HG03039 (cell line): ENCODE results near the gene FSTL4.

Experiments
- ATAC-seq: cut with Tn5 transposase; IDR thresholded peaks from one replicate; pipeline ENCODE4 v1.9.1; 2021; ENCODE audit warnings: mild to moderate bottlenecking, moderate library complexity; ENCODE audit not compliant: unreplicated experiment

FSTL4 gene

DNA sequence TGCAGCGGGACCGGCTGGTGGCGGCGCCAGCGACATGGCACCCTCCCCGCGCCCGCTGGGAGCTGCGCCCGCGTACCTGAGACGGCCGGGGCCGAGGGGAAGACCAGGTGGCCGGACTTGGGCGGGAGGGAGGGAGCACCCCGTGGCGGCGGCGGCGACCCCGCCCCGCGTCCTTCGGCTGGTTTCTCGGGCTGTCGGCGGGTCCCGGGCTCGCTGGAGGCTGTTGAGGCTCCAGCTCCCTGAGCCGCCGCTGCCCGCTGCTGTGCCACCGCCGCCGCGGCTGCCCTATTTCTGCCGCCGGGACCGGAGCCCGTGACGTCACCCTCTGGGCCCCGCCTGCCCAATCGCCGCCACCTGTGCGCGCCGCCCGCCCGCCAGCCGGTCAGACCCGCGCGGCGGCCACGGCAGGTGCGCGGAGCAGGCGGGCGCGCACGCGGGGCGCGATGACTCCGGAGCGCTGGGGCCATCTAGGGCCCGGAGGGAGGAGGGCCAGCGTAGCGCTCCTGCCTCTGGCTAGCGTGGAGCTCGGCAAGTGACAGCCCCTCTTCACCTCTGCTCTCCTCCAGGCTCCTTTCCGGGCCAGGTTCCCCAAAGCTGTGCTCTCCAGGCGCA, at the start of gene FSTL4:
TSS of gene FSTL4 (minus strand) at position 293 of the 612 bp plus-strand sequence.
- ATAC-seq, result no peak

DNA sequence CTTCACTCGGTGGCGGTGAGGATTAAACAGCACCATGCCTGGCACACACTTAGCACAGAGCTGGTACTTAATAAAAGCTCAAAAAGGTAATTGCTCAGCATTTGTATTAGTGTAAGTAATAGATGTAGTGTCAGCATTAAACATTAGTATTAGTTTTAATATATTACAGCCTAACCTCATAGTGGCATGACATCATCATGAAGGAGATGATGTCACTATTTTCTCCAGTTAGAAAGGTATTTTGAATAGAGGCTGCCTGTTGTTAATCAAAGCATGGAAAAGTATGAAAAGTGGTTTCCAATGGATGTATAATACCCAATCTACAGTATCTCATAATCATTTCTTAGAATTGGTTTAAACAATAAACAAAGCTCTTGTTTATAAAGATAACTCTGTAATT, 49.0 kb upstream of the FSTL4 start:
- ATAC-seq, result no peak

DNA sequence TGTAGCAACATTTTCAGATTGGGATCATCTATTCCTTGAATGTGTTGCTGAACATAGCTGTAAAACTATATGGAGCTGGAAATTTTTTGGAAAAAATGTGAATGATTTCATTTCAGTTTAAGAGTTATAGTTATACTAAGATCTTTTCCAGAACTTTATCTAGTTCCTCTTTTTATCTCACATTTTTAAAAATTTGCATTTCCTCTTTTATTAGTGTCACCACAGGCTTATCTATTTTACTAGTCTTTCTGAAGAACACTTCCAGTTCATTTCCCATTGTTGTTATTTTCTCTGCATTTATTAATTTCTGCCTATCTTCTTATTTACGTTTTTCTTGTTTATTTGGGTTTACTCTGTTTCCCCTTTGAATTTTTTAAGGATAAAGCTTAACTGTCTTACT, 46.0 kb upstream of the FSTL4 start:
- ATAC-seq, result no peak

DNA sequence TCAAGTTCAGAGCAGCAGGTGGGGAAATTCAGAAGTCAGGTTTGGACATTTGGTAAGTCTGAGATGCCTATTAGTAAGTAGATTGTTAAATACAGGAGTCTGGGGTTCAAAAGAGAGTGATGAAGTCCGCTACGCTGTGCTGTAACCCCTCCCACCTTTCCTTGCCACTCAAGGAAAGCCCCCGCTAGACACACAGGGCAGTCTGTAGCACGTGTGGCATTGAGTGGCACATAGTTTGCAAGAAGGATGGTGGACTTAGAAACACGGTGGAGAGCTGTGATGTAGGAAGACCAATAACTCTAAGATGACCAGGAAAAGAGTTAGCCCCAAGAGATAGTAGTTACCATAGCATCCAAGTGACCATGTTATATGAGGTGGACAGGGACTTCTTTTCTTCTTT, 44.7 kb upstream of the FSTL4 start:
- ATAC-seq, result no peak

DNA sequence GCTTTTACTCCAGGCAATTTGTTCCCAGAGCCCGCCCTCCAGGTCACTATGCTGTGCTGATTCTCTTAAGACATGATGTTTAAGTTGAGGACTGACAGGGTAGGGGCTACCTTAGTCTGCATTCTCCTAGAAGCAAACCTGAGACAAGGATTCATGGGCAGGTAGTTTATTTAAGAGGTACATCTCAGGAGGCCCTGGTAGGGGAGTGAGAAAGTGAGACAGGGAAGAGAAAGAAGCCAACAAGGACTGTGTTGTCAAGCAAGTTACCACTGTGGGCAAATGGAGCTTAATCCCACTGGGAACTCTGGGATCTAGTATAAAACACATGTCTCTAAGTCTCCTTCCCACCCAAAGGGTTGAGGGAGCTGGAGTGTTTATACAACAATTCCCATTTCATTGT, 43.6 kb upstream of the FSTL4 start:
- no peak for ATAC-seq

DNA sequence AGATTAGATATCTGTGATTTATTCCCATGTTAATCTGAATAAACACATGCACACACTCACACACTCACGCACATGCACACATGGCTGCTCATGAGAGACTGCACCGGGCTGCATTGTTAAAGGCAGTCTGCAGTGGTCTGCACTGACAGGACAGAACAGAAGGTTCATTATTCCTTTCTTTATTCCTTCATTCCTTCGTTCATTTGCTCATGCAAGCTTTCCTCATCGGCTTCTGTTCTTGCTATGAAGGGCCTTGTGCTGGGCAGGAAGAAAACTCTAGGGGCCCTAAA, 41.4 kb upstream of the FSTL4 start:
- ATAC-seq, result no peak

DNA sequence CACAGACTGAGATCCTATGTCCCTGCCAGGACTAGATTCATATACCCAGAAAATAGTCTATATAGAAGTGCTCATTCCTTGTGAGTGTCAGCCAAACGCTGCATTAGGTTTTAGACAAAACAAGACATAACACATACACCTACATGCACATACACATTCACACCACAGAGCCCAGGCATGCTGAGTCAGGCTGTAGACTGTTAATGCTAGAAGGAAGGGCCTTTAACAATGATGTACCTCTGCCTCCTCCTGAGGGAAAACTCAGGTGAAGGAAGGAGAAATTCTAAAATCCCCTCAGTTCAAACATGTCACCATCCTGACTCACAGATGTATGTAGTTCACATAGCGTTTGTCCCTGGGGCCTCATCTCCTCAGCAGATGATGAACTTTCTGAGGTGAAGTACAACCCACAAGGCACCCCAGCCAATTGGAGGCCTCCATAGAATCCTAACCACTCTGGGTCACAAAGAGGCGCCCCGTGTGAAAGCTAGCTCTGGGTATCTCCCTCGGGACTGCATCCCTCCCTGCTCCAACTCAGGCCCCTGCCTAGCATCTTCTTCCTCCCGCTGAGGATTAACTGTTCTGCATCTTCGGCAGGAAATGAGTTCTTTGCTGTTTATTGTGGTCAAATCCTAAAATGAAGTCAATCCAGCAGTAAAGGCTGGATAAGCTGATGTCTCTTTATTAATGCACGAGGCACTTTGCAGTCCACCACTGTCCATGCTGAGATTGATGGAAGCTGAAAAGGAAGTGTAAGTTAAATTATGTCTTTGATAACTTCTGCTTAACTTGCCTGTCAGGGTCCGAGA, 40.8 kb upstream of the FSTL4 start:
- ATAC-seq, result no peak

DNA sequence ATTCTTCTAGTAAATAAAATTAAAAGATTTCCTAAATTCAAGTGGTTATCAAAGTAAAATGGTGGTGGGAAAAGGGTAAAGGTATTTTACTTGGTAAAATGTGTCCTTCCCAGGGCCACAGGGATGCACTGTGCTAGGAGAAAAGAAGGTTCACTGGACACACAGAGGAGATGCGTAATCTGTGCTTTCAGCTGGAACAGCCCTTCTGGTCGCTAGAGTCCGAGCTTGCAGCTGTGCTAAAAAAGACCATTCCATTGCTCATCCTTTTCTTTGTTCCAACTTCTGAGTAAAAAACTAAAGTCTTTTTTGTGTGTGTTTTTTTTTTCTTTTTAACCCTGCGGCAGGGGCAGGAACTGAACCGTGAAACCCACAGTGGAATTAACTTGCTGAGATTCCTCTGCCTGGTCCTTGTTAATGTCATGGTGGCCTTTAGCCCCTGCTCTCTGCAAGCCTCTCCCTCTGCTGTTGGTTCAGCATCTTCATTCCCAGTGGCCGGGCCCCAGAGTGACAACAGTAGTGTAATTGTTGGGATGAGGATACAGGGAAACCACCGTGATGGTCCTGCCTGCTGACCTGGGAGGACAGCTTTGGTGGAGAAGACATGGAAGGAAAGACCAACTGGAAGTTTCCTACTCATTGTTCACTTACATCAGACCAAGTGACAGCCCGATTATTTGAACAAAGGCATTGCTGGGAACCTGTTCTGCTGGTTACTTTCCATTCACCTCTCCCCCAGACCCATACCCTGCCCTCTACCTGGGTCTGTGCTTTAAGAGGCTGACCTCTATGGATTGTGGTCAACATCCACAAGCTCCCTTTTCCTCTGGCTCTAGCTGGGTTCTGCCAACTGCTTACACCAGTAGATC, 31.9 kb upstream of the FSTL4 start:
- ATAC-seq, result no peak

DNA sequence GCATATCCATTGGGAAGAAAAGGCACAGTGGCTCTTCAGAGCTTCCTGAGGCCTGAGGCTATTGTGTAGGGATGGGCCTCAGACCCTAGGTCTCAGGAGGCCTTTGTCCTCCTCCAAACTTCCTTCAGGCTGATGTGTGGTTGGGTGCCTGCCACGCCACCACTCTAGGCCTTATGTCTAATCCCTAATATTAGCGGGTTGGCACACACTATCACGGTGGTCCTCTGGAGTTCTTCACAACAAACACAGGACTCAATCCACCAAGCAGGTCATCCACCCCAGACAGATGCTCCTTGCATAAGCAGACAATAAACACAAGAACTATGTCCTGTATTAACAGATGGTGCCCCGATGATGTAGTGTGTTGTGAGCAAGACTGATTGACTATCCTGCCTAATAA, 31.0 kb upstream of the FSTL4 start:
- ATAC-seq, result no peak

DNA sequence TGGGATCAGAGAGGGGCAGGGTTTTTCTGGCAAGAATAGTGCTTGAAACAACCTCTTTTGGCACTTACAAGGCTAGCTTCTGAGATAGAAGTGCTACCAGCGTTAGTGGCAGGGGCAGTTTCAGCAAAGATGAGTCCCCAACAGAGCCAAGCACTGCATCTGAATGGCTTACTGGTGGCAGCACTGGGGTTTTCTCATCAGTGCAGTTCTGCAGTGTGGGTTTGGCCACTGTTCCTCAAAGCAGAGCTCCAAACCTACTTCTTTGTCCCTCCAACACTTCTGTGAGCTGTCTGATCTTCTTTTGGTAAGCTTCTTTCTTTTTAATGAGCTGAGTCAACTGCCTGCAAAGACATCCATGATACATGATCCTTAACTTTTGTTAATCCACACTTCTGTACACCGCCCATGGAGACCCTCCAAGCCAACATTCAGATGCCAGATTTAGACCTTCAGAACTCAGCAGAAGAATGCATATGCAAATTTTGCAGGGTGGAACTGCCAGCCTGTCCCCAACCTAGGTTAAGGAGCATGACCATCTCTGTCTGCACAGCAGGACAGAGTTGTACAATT, 29.9 kb upstream of the FSTL4 start:
- ATAC-seq, result no peak

DNA sequence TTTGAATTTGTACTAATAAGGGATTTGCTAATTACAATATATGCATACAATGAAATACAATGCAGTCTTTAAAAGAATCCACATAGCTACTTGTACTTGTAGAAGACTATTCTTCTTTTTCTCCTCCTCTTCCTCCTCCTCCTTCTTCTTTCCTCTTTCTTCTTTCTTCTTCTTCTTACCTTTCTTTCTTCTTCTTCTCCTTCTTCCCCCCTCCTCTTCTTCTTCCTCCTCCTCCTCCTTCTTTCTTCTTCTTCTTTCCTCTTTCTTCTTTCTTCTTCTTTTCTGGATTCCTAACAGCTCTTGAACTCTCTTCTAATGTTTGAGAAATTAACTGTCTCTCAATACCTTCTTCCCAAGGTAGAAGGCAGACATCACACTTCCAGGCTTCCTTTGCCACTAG, 29.3 kb upstream of the FSTL4 start:
- no peak for ATAC-seq

DNA sequence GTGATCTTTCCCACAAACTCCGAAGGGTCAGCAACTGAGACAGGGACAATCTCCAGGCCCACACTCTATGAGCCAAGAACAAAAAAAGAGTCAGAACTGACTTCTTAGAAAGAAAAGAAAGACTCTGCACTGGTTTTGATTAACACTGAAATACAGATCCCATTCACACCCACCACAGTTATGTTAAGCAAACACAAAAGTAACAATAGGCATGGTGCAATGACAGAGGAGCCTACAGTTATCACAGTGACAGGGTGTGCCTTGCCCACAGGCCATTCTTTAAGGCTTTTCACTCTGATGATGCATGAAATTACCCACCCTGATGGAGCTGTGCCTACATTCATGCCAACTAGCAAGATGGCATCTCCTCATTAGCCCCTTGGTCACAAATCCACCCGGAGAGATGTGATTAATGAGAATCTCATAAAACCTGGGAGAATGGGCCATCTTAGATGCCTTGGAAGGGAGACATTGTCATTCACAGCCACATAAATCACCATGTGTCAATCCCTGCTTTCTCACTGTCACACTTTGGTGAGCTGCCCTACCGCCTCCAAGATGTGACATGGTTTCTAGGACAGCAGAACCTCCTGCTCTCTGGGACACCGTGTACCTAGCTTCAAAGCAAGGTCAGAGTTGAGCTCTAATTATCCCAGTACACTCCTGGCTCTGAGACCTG, 27.6 kb upstream of the FSTL4 start:
- ATAC-seq, result no peak

DNA sequence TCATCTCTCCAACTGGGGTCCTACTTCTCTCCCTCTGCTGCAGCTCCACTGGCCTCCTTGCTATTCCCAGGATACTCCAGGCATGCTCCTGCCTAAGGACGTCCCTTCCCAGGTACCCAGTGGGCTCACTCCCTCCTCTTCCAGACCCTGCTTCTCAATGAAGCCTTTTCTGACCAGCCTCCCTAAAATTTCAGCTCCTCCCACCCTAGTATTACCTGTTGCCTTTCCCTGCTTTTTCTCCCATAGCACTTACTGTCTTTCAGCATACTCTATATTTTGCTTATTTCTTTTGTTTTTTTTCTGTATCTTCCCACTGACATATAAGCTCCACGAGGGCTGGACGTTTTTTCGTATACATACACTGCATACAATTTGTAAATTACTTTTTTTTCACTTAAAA, 26.1 kb upstream of the FSTL4 start:
- ATAC-seq, result no peak

DNA sequence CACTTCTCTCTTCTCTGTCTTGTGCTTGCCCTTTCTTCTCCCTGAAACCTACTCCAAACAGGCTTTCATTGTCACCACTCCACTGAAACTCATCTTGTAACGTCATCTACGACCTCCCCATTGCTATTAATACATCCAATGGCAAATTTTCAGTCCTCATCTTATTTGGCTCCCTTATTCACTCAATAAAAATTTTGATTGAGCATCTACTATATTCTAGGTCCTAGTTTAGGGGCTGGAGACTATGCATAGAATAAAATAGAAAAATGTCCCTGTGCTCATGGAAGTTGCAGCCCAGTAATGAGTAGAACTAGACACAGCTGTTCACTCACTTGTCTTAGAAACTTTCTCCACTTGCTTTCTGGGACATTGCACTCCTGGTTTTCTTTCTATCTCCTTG, 24.9 kb upstream of the FSTL4 start:
- no peak for ATAC-seq

DNA sequence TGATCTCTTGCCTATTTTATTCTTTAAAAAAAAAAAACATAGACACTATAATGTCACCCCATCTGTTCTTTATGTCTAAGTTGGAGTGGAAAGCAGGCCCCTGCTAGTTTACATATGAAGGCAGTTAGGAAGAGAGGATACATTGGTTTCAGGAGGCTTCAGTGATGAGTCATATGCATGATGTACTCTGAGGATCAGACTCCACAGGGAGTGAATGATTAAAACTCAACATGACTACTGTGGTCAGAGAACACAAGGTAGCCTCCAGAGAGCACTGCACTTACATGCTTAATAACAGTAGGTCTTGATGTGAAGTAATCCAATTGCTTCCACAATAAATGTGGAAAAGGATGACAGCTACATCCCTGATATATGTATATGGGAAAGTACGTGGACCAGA, 22.7 kb upstream of the FSTL4 start:
- ATAC-seq, result no peak

DNA sequence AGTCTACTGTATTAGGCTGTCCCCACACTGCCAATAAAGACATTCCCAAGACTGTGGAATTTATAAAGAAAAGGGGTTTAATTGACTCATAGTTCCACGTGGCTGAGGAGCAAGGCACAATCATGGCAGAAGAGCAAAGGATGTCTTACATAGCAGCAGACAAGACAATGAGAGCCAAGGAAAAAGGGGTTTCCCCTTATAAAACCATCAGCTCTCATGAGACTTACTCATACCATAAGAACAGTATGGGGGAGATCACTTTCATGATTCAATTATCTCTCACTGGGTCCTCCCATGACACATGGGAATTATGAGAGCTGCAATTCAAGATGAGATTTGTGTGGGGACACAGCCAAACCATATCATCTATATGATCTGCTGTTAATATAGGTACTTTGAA, 14.8 kb upstream of the FSTL4 start:
- ATAC-seq, result no peak

DNA sequence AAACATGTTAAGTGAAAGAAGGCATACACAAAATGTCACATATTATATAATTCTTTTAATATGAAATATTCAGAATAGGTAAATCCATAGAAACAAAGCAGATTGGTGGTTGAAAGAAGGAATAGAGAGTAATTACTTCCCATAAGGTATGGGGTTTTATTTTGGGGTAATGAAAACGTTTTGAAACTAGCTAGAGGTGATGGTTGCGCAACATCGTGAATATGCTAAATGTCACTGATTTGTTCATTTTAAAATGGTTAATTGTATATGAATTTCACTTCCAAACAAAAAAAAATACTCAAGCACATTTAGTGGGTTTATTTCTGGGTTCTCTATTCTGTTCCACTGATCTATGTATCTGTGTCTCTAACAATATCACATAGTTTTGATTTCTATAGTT, 12.0 kb upstream of the FSTL4 start:
- ATAC-seq, result no peak

DNA sequence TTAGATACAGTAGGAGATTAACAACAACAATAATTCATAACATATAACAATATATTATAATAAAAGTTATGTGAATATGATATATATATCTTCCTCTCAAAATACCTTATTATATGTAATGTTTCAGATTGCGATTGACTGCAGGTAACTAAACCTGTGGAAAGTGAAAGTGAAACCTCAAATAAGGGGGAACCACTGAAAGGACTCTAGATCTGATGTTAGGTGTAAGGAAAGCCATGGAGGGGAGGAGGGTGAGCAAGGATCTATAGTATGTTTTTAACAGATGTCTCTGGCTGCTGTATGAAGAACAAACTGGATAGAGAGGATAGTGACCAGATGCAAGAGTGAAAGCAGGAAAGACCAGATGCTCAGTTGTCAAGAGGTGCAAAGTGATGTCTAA, 5.8 kb upstream of the FSTL4 start:
- ATAC-seq, result no peak

DNA sequence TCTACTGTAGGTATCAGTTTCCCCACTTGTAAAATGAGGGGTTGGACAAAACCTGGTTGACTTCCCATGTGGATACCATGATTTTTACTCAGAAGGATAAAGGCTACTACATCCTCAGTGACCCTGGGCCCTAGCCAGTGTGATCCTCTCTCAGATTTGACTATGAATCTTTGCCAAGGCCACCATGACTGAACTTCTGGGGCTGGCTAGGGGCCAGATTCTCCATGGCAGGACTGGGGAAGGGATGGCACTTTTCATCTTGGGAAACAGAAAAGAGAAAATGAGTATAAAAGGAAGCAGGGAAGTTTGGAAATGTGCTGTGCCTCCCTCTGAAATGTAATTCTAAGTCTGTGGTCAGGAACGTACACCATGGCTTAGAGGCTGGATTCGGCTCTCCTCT, 1.4 kb upstream of the FSTL4 start:
- no peak for ATAC-seq

DNA sequence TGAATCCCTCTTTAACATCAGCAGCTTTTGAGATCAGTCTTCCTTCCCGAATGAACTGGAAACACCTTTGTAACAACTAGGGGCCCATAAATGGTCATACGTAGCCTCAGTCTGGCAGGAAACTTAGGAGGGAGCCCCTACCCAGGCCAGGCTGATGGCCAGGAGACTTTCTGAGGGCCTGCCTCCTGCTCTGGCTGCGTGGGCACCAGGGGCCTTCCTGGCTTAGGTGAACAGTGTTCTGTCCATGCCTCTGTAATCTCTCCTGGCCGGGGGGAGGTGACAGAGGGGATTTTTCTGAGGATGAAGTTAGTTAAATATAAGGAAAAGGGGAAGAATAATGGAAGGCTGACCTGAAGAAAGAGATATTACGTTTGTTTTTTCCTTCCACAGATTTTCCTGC, 843 bp upstream of the FSTL4 start:
- no peak for ATAC-seq
